ENCODE measurements around the gene CNN3. TPM values are rescaled to one million over a fixed set of nuclear protein-coding genes. Genes with fewer than 3 reads are reported as not detected.

Gene CNN3
- total RNA-seq, 4 donors from 2014 or later, result 106 to 205 (median 149) TPM

GRCh38 chr1:94951046-94951445, 24.1 kb upstream of the CNN3 start:
- DNase-seq, result no peak
- H3K9me3 ChIP-seq, result no peaks in the 10 kb centered on the region
- TF ChIP-seq POLR2A (IDR thresholded peaks at IDR 0.05), result no peak
- TF ChIP-seq CTCF (IDR thresholded peaks at IDR 0.05), result no peak
- peaks cover 5 to 52% (median 23%) of the 10 kb centered on the region in 3 donors for H3K4me1 ChIP-seq
- H3K27me3 ChIP-seq, result no peaks in the 10 kb centered on the region
- intact Hi-C loops (cut with DNase I), result no loop called here
- 54 to 66% methylated on average over 2 of the region's 2 CpGs for WGBS, 2 donors
- peak overlapping the region in 3 of 4 donors; percentile 18 to 73 (median 41) for H3K27ac ChIP-seq
- H3K4me3 ChIP-seq, result no peak overlapping the region
- H3K36me3 ChIP-seq, result no peaks in the 10 kb centered on the region

- H3K36me3 ChIP-seq, result no peaks in the 10 kb centered on the region
- no peaks in the 10 kb centered on the region for H3K27me3 ChIP-seq
- H3K27ac ChIP-seq, result peak overlapping the region in 2 of 4 donors; percentile 41 to 73
- 62 to 70% methylated on average over 4 of the region's 4 CpGs for WGBS, 2 donors
- intact Hi-C loops (cut with DNase I), result no loop called here
- H3K4me1 ChIP-seq, result peaks cover 0 to 42% (median 13%) of the 10 kb centered on the region in 3 donors
- H3K9me3 ChIP-seq, result no peaks in the 10 kb centered on the region
- H3K4me3 ChIP-seq, result no peak overlapping the region
- no peak for DNase-seq
- TF ChIP-seq CTCF (IDR thresholded peaks at IDR 0.05) (no peak), POLR2A (IDR thresholded peaks at IDR 0.05) (no peak)
These were observed 23.1 kb upstream of the CNN3 start for GRCh38 chr1:94949681-94950661.

- Histone ChIP-seq H3K9me3 (no peaks in the 10 kb centered on the region), H3K27ac (peak overlapping the region in 1 of 4 donors; percentile 16), H3K27me3 (no peaks in the 10 kb centered on the region), H3K4me1 (peaks cover 0 to 27% (median 7%) of the 10 kb centered on the region in 3 donors), H3K4me3 (no peak overlapping the region), H3K36me3 (no peaks in the 10 kb centered on the region)
- intact Hi-C loops (cut with DNase I), result no loop called here
- no peak for TF ChIP-seq POLR2A (IDR thresholded peaks at IDR 0.05)
- no peak for TF ChIP-seq CTCF (IDR thresholded peaks at IDR 0.05)
- DNase-seq, result no peak
- WGBS, 2 donors, result 88 to 100% methylated on average over 1 of the region's 1 CpG
These were observed 20.5 kb upstream of the CNN3 start for GRCh38 chr1:94947437-94947836.

GRCh38 chr1:94946886-94947285, 20.0 kb upstream of the CNN3 start:
- Histone ChIP-seq H3K9me3 (no peaks in the 10 kb centered on the region), H3K4me1 (peaks cover 0 to 22% (median 7%) of the 10 kb centered on the region in 3 donors), H3K36me3 (no peaks in the 10 kb centered on the region), H3K4me3 (no peak overlapping the region), H3K27me3 (no peaks in the 10 kb centered on the region), H3K27ac (peak overlapping the region in 2 of 4 donors; percentile 16 to 19)
- TF ChIP-seq CTCF (IDR thresholded peaks at IDR 0.05) (no peak), POLR2A (IDR thresholded peaks at IDR 0.05) (no peak)
- no peak for DNase-seq
- intact Hi-C loops (cut with DNase I), result no loop called here
- WGBS, 2 donors, result 64 to 85% methylated on average over 3 of the region's 3 CpGs
